ENCODE data around the gene BLTP2.

Gene BLTP2

GRCh38 chr17:28598799-28599310 lies 46.1 kb downstream of the BLTP2 start, which contains the start of gene SPAG5:
Gene SPAG5 (minus strand): TSS chr17:28599025. CDS start chr17:28598946, 79 bp downstream.
- H3K9me2 ChIP-seq (ENCODE audit: low read depth, low read length) = no peaks in the 10 kb centered on the region
- TF ChIP-seq CTCF (IDR thresholded peaks at IDR 0.05; ENCODE audit: low read length) (no peak), EZH2 (IDR thresholded peaks at IDR 0.05; ENCODE audit: borderline replicate concordance, low read length) (no peak)
- no peaks in the 10 kb centered on the region for H4K20me1 ChIP-seq (ENCODE audit: insufficient read depth, low read length)
- H2AFZ ChIP-seq (ENCODE audit: low read length) = no peak within 1 kb of the TSS
- H3K4me3 ChIP-seq (ENCODE audit: low read depth, low read length, poor library complexity, severe bottlenecking) = peak within 1 kb of the TSS; percentile 84
- peaks cover 14% of the 10 kb centered on the region for H3K79me2 ChIP-seq (ENCODE audit: insufficient read depth, low read length)
- peak within 1 kb of the TSS; percentile 88 for H3K9ac ChIP-seq (ENCODE audit: low read length)
- H3F3A ChIP-seq (ENCODE audit: insufficient read depth, low read length) = no peaks in the 10 kb centered on the region
- no peaks in the 10 kb centered on the region for H3K9me3 ChIP-seq (ENCODE audit: low read length)
- peaks cover 23% of the 10 kb centered on the region; the same call in 1 of the 2 replicates for H3K36me3 ChIP-seq (ENCODE audit: insufficient read depth, low read length)
- H3K4me1 ChIP-seq (ENCODE audit: insufficient read depth, low read length, severe bottlenecking) = peaks cover 19% of the 10 kb centered on the region
- peak within 1 kb of the TSS; percentile 84 for H3K27ac ChIP-seq (ENCODE audit: low read depth, low read length, poor library complexity, severe bottlenecking)
- H3K27me3 ChIP-seq (ENCODE audit: insufficient read depth, low read length) = no peaks in the 10 kb centered on the region
- H3K4me2 ChIP-seq (ENCODE audit: low read length) = peak within 1 kb of the TSS; percentile 97

- Histone ChIP-seq H3K79me2 (ENCODE audit: insufficient read depth, low read length) (peaks cover 14% of the 10 kb centered on the region), H3F3A (ENCODE audit: insufficient read depth, low read length) (no peaks in the 10 kb centered on the region), H4K20me1 (ENCODE audit: insufficient read depth, low read length) (no peaks in the 10 kb centered on the region), H3K36me3 (ENCODE audit: insufficient read depth, low read length) (peaks cover 24% of the 10 kb centered on the region), H3K4me2 (ENCODE audit: low read length) (peak overlapping the region; percentile 97), H3K27me3 (ENCODE audit: insufficient read depth, low read length) (no peaks in the 10 kb centered on the region), H3K4me1 (ENCODE audit: insufficient read depth, low read length, severe bottlenecking) (peaks cover 19% of the 10 kb centered on the region), H2AFZ (ENCODE audit: low read length) (no peak overlapping the region), H3K9ac (ENCODE audit: low read length) (peak overlapping the region; percentile 88), H3K4me3 (ENCODE audit: low read depth, low read length, poor library complexity, severe bottlenecking) (peak overlapping the region; percentile 84), H3K9me2 (ENCODE audit: low read depth, low read length) (no peaks in the 10 kb centered on the region), H3K9me3 (ENCODE audit: low read length) (no peaks in the 10 kb centered on the region), H3K27ac (ENCODE audit: low read depth, low read length, poor library complexity, severe bottlenecking) (peak overlapping the region; percentile 70)
- TF ChIP-seq CTCF (IDR thresholded peaks at IDR 0.05; ENCODE audit: low read length) (no peak), EZH2 (IDR thresholded peaks at IDR 0.05; ENCODE audit: borderline replicate concordance, low read length) (no peak)
These were observed 46.6 kb downstream of the BLTP2 start for GRCh38 chr17:28598389-28598788.

- no peaks in the 10 kb centered on the region for H4K20me1 ChIP-seq (ENCODE audit: insufficient read depth, low read length)
- TF ChIP-seq CTCF (IDR thresholded peaks at IDR 0.05; ENCODE audit: low read length) (no peak), EZH2 (IDR thresholded peaks at IDR 0.05; ENCODE audit: borderline replicate concordance, low read length) (no peak)
- peaks cover 19% of the 10 kb centered on the region for H3K4me1 ChIP-seq (ENCODE audit: insufficient read depth, low read length, severe bottlenecking)
- no peak overlapping the region for H2AFZ ChIP-seq (ENCODE audit: low read length)
- no peaks in the 10 kb centered on the region for H3K9me3 ChIP-seq (ENCODE audit: low read length)
- peaks cover 14% of the 10 kb centered on the region for H3K79me2 ChIP-seq (ENCODE audit: insufficient read depth, low read length)
- H3K4me3 ChIP-seq (ENCODE audit: low read depth, low read length, poor library complexity, severe bottlenecking) = peak overlapping the region; percentile 84
- peak overlapping the region; percentile 97 for H3K4me2 ChIP-seq (ENCODE audit: low read length)
- H3K36me3 ChIP-seq (ENCODE audit: insufficient read depth, low read length) = peaks cover 30% of the 10 kb centered on the region
- peak overlapping the region; percentile 88 for H3K9ac ChIP-seq (ENCODE audit: low read length)
- H3K27ac ChIP-seq (ENCODE audit: low read depth, low read length, poor library complexity, severe bottlenecking) = peak overlapping the region; percentile 70
- no peaks in the 10 kb centered on the region for H3K27me3 ChIP-seq (ENCODE audit: insufficient read depth, low read length)
- no peaks in the 10 kb centered on the region for H3F3A ChIP-seq (ENCODE audit: insufficient read depth, low read length)
- no peaks in the 10 kb centered on the region for H3K9me2 ChIP-seq (ENCODE audit: low read depth, low read length)
These were observed 47.2 kb downstream of the BLTP2 start for GRCh38 chr17:28597606-28598383.
